ENCODE data around the gene PDE4D.
A peak's percentile ranks its signal among the peaks of the same experiment; 100 is the strongest.

Gene PDE4D

DNA sequence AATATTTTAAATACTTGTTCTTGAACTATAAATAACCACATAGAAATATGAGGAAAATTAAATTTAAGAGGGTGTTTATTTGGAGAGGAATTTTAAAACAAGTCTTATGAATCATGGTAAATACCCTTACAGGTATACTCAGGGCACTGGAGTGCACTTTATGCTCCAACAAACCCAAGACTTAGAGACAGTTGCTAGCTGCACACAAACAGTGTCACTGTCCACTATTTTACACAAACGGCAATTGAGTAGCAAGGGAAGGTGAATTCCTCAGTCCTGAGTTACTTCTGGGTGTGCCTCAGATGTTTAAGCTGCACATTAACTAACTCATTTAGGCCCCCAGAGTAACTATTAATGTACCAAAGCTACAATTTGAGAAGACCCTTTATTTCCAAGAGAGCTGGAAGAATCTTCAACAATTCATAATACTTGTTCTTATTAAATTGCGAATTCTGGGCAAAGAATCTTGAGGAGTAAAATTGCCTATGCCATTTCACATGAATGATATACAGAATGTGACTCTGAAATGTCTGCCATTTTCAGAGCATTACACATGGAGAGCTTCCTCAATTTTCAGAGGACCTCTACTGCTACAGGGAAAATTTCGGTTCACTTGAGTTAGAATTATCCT lies 371.2 kb downstream of the PDE4D start (continued):
- TF ChIP-seq, protein P1, sequence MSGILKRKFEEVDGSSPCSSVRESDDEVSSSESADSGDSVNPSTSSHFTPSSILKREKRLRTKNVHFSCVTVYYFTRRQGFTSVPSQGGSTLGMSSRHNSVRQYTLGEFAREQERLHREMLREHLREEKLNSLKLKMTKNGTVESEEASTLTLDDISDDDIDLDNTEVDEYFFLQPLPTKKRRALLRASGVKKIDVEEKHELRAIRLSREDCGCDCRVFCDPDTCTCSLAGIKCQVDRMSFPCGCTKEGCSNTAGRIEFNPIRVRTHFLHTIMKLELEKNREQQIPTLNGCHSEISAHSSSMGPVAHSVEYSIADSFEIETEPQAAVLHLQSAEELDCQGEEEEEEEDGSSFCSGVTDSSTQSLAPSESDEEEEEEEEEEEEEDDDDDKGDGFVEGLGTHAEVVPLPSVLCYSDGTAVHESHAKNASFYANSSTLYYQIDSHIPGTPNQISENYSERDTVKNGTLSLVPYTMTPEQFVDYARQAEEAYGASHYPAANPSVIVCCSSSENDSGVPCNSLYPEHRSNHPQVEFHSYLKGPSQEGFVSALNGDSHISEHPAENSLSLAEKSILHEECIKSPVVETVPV (CRISPR knock-in tag; IDR thresholded peaks at IDR 0.05) = no peak
- TF ChIP-seq ARNTL (CRISPR knock-in tag; IDR thresholded peaks at IDR 0.05; ENCODE audit: borderline replicate concordance, low read depth) (no peak), CREB5 (CRISPR knock-in tag; IDR thresholded peaks at IDR 0.05; ENCODE audit: low read depth) (no peak), ISL1 (CRISPR knock-in tag; IDR thresholded peaks at IDR 0.05) (no peak)

- TF ChIP-seq ARNTL (CRISPR knock-in tag; IDR thresholded peaks at IDR 0.05; ENCODE audit: borderline replicate concordance, low read depth) (no peak), ZC3H10 (CRISPR knock-in tag; IDR thresholded peaks at IDR 0.05) (no peak), RARB (CRISPR knock-in tag; IDR thresholded peaks at IDR 0.05) (no peak), ESRRG (CRISPR knock-in tag; IDR thresholded peaks at IDR 0.05) (no peak), PPARA (CRISPR knock-in tag; IDR thresholded peaks at IDR 0.05; ENCODE audit: borderline replicate concordance) (no peak), TCF4 (CRISPR knock-in tag; IDR thresholded peaks at IDR 0.05; ENCODE audit: borderline replicate concordance) (no peak), PATZ1 (CRISPR knock-in tag; IDR thresholded peaks at IDR 0.05; ENCODE audit: borderline replicate concordance) (no peak), ZNF565 (CRISPR knock-in tag; conservative IDR thresholded peaks at IDR 0.05; ENCODE audit: low read depth) (no peak), SNAI2 (CRISPR knock-in tag; IDR thresholded peaks at IDR 0.05) (no peak), TOX (CRISPR knock-in tag; IDR thresholded peaks at IDR 0.05; ENCODE audit: borderline replicate concordance) (no peak), ZNF70 (CRISPR knock-in tag; IDR thresholded peaks at IDR 0.05) (no peak), GLIS3 (CRISPR knock-in tag; IDR thresholded peaks at IDR 0.05) (no peak)
- TF ChIP-seq, protein P2, sequence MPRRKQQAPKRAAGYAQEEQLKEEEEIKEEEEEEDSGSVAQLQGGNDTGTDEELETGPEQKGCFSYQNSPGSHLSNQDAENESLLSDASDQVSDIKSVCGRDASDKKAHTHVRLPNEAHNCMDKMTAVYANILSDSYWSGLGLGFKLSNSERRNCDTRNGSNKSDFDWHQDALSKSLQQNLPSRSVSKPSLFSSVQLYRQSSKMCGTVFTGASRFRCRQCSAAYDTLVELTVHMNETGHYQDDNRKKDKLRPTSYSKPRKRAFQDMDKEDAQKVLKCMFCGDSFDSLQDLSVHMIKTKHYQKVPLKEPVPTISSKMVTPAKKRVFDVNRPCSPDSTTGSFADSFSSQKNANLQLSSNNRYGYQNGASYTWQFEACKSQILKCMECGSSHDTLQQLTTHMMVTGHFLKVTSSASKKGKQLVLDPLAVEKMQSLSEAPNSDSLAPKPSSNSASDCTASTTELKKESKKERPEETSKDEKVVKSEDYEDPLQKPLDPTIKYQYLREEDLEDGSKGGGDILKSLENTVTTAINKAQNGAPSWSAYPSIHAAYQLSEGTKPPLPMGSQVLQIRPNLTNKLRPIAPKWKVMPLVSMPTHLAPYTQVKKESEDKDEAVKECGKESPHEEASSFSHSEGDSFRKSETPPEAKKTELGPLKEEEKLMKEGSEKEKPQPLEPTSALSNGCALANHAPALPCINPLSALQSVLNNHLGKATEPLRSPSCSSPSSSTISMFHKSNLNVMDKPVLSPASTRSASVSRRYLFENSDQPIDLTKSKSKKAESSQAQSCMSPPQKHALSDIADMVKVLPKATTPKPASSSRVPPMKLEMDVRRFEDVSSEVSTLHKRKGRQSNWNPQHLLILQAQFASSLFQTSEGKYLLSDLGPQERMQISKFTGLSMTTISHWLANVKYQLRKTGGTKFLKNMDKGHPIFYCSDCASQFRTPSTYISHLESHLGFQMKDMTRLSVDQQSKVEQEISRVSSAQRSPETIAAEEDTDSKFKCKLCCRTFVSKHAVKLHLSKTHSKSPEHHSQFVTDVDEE (CRISPR knock-in tag; IDR thresholded peaks at IDR 0.05) = no peak
- TF ChIP-seq, protein P1 (CRISPR knock-in tag; IDR thresholded peaks at IDR 0.05) = no peak
- no peak for ATAC-seq
Measured at GRCh38 chr5:59521476-59521875, 372.1 kb downstream of the PDE4D start.

DNA sequence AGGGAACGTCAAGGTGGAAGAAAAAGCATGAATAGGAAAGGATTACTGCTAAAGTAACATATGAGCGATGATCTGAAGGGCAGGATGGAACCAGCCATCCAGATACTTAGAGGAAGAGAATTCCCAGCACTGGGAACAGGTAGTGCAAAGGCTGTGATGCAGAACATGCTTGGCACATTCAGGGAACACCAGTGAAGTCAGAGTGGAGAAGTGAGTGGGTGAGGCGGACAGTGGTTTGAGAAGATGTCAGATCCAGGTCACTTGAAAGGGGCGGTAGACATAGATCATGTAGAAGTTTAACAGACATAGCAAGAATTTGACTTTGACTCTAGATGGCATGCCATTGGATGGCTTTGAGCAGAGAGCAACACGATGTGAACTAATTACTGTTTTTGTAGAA lies 374.2 kb downstream of the PDE4D start:
- no peak for ATAC-seq

GRCh38 chr5:59517926-59518585 lies 375.5 kb downstream of the PDE4D start:
- peak; percentile 95 for ATAC-seq
- TF ChIP-seq OSR1 (CRISPR knock-in tag; IDR thresholded peaks at IDR 0.05) (no peak), ISL1 (CRISPR knock-in tag; IDR thresholded peaks at IDR 0.05) (peak; percentile 47; the same call in 1 of the 2 replicates), SNAI2 (CRISPR knock-in tag; IDR thresholded peaks at IDR 0.05) (no peak), ZNF8 (CRISPR knock-in tag; IDR thresholded peaks at IDR 0.05) (no peak)

More for the DNA sequence above, 374.2 kb downstream of the PDE4D start:
- TF ChIP-seq BACH2 (CRISPR knock-in tag; IDR thresholded peaks at IDR 0.05; ENCODE audit: borderline replicate concordance) = no peak

Data from SK-N-SH treated with all-trans-retinoic acid at 6 μM for 48 hours (cell line).